H1 (cell line): Measurements from ENCODE around the gene MYL11.
"Not testable (repeated sequence)": the region's sequence is repeated elsewhere in the genome, so short reads cannot be mapped to it uniquely, and the experiment has no call there.

Experiments
- ATF3 ChIP-seq: IDR thresholded peaks from 2 replicates; pipeline ENCODE4 v1.6.1; 2011; ENCODE audit warnings: low read depth, mild to moderate bottlenecking, low read length; ENCODE audit not compliant: insufficient read depth
- CBX8 ChIP-seq: fragments of 300-800, 300-1000 bp; sonication (generic); IDR thresholded peaks from 2 replicates; pipeline ENCODE4 v1.7.1; 2016; ENCODE audit warnings: low read depth, low read length, borderline replicate concordance
- JUND ChIP-seq: IDR thresholded peaks from 2 replicates; pipeline ENCODE4 v1.6.1; 2011; ENCODE audit warnings: mild to moderate bottlenecking, improper control_type of control experiment, low read length
- POLR2A ChIP-seq, 2 experiments: IDR thresholded peaks; 1 replicate in 1 of 2; 2 replicates in 1 of 2; pipeline ENCODE4 v1.6.1; 2011; ENCODE audit warnings: low read depth in 2 of 2, low read length in 2 of 2, mild to moderate bottlenecking in 2 of 2; ENCODE audit errors: control extremely low read depth in 1 of 2
- POLR2AphosphoS5 ChIP-seq: IDR thresholded peaks from 2 replicates; pipeline ENCODE4 v1.6.1; 2011; ENCODE audit warnings: low read depth, low read length
- RAD21 ChIP-seq, 2 experiments: IDR thresholded peaks in 1 of 2; conservative IDR thresholded peaks in 1 of 2; 2 replicates each; pipeline ENCODE4 v1.6.1; 2011; ENCODE audit warnings: low read depth in 2 of 2, low read length in 2 of 2, improper control_type of control experiment in 1 of 2, inconsistent platforms in 1 of 2, mild to moderate bottlenecking in 1 of 2, moderate library complexity in 1 of 2
- TF ChIP-seq, protein P1 (sequence below): IDR thresholded peaks from 2 replicates; pipeline ENCODE4 v1.6.1; 2012; ENCODE audit warnings: inconsistent platforms

GRCh38 chr16:30343491-30343820 lies 31.1 kb upstream of the MYL11 start:
- not testable (repeated sequence) for TF ChIP-seq POLR2AphosphoS5; POLR2A (IDR thresholded peaks at IDR 0.05; ENCODE audit: control extremely low read depth in 1 of 2, low read depth in 2 of 2, low read length in 2 of 2); RAD21 (IDR thresholded peaks at IDR 0.05 in 1 of 2, conservative IDR thresholded peaks at IDR 0.05 in 1 of 2; ENCODE audit: low read depth in 2 of 2, low read length in 2 of 2); CBX8; JUND; ATF3
- TF ChIP-seq, protein P1, sequence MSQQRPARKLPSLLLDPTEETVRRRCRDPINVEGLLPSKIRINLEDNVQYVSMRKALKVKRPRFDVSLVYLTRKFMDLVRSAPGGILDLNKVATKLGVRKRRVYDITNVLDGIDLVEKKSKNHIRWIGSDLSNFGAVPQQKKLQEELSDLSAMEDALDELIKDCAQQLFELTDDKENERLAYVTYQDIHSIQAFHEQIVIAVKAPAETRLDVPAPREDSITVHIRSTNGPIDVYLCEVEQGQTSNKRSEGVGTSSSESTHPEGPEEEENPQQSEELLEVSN, result not testable (repeated sequence)
